HepG2 (cell line): ENCODE measurements around the gene SERINC2. TPM values are rescaled to one million over a fixed set of nuclear protein-coding genes. Genes with fewer than 3 reads are reported as not detected.

Experiments
- ATAC-seq: fragments of 200-7000 bp; cut with Tn5 transposase; 3 replicates; pipeline ENCODE4 v1.9.1; 2020; ENCODE audit warnings: mild to moderate bottlenecking, moderate library complexity
- BruUV-seq: library from RNA; stranded (reverse); fragments of 400-500 nt; replicated peaks from 2 replicates; lab custom pipeline; 2021; lab: Mats Ljungman, UMichigan
- CTCF ChIA-PET: fragments of 300-600 bp; formaldehyde crosslinking; extraction: SDS; loops from one replicate; lab custom pipeline; 2021; ENCODE audit warnings: low total read pairs, inconsistent platforms, low intra/inter-chr PET ratio; lab: Yijun Ruan, JAX
- POLR2A ChIA-PET: fragments of 350-600 bp; sonication (Branson Sonifier 250); formaldehyde crosslinking; loops from one replicate; lab custom pipeline; 2020; ENCODE audit warnings: antibody characterized with exemption, inconsistent platforms; lab: Yijun Ruan, JAX
- DNase-seq: peaks from one replicate; pipeline ENCODE4 v3.0.0-alpha.2; 2015; ENCODE audit warnings: low spot score
- FAIRE-seq: peaks from 3 replicates; lab custom pipeline; 2011; peaks lifted over from hg19 to GRCh38; lab: Jason Lieb, UNC
- H2AFZ ChIP-seq: one replicate; pipeline ENCODE4 v1.6.1; 2011; ENCODE audit warnings: low read length, inconsistent platforms
- H3K27ac ChIP-seq: fragments of 300-600 bp; 3 replicates; pipeline ENCODE4 v1.8.0; 2011; ENCODE audit warnings: mixed run types, mild to moderate bottlenecking, mixed read lengths, low read length, inconsistent platforms; ENCODE audit not compliant: insufficient read depth; ENCODE audit errors: extremely low read length
- H3K27me3 ChIP-seq, 2 experiments: fragments of 200-600 bp in 1 of 2; 2 replicates in 1 of 2; 3 replicates in 1 of 2; pipeline versions ENCODE4 v1.6.0 to v1.8.0; 2011; ENCODE audit warnings: low read length in 2 of 2, mild to moderate bottlenecking in 2 of 2, moderate library complexity in 2 of 2, inconsistent platforms in 1 of 2; ENCODE audit not compliant: insufficient read depth in 2 of 2, control insufficient read depth in 1 of 2
- H3K36me3 ChIP-seq, 2 experiments: fragments of 200-600 bp in 1 of 2; replicated peaks in 1 of 2; 2 replicates in 1 of 2; 3 replicates in 1 of 2; pipeline versions ENCODE4 v1.5.1 to v1.8.0; 2011; ENCODE audit warnings: low read length in 2 of 2, inconsistent platforms in 1 of 2; ENCODE audit not compliant: insufficient read depth in 2 of 2, control insufficient read depth in 1 of 2
- H3K4me1 ChIP-seq: 2 replicates; pipeline ENCODE4 v1.5.1; 2012; ENCODE audit warnings: low read length, inconsistent platforms; ENCODE audit not compliant: insufficient read depth
- H3K4me2 ChIP-seq: 2 replicates; pipeline ENCODE4 v1.6.0; 2011; ENCODE audit warnings: low read depth, low read length, inconsistent platforms
- H3K4me3 ChIP-seq, 3 experiments: fragments of 200-600 bp in 1 of 3; sonication (generic), shearing (Covaris generic) in 1 of 3; replicated peaks in 1 of 3; 2 replicates each; pipeline ENCODE4 v1.5.1; 2011 to 2016; ENCODE audit warnings: low read length in 3 of 3, inconsistent platforms in 2 of 3, low read depth in 2 of 3, mild to moderate bottlenecking in 2 of 3, control low read depth in 1 of 3, mixed read lengths in 1 of 3; ENCODE audit not compliant: insufficient read depth in 1 of 3
- H3K79me2 ChIP-seq: one replicate; pipeline ENCODE4 v1.6.1; 2011; ENCODE audit warnings: low read length, inconsistent platforms; ENCODE audit not compliant: insufficient read depth
- H3K9ac ChIP-seq: 2 replicates; pipeline ENCODE4 v1.6.0; 2011; ENCODE audit warnings: mild to moderate bottlenecking, low read depth, low read length, inconsistent platforms; ENCODE audit not compliant: insufficient read depth
- H3K9me3 ChIP-seq: 2 replicates; pipeline ENCODE4 v1.5.1; 2012; ENCODE audit warnings: mild to moderate bottlenecking, low read length
- H4K20me1 ChIP-seq: 2 replicates; pipeline ENCODE4 v1.6.0; 2011; ENCODE audit warnings: inconsistent platforms, mild to moderate bottlenecking, low read length, moderate library complexity; ENCODE audit not compliant: insufficient read depth
- FOXK1 ChIP-seq: sonication (generic); formaldehyde crosslinking; IDR thresholded peaks from 2 replicates; pipeline ENCODE4 v1.4.0; 2020; ENCODE audit warnings: low read depth, missing genetic modification reagents, borderline replicate concordance
- HNRNPUL1 ChIP-seq: fragments of 200-400 bp; formaldehyde crosslinking; IDR thresholded peaks from 2 replicates; pipeline ENCODE4 v1.6.1; 2017; ENCODE audit warnings: low read depth, mild to moderate bottlenecking, low read length, moderate library complexity
- HOMEZ ChIP-seq: IDR thresholded peaks from 2 replicates; pipeline ENCODE4 v1.6.1; 2016; ENCODE audit warnings: low read depth
- MYNN ChIP-seq: sonication (generic); formaldehyde crosslinking; IDR thresholded peaks from 2 replicates; pipeline ENCODE4 v1.4.0; 2020; ENCODE audit warnings: mild to moderate bottlenecking, low read depth, missing genetic modification reagents
- MZF1 ChIP-seq: sonication (generic); formaldehyde crosslinking; IDR thresholded peaks from 2 replicates; pipeline ENCODE4 v1.8.1; 2023; ENCODE audit warnings: mild to moderate bottlenecking, missing genetic modification reagents, borderline replicate concordance
- NR1H2 ChIP-seq: sonication (generic); formaldehyde crosslinking; IDR thresholded peaks from 2 replicates; pipeline ENCODE4 v1.8.1; 2022; ENCODE audit warnings: low read depth, missing genetic modification reagents, borderline replicate concordance
- POGK ChIP-seq: sonication (generic); formaldehyde crosslinking; conservative IDR thresholded peaks from 2 replicates; pipeline ENCODE4 v1.8.0; 2022; ENCODE audit warnings: mild to moderate bottlenecking, moderate library complexity, missing genetic modification reagents
- POLR2A ChIP-seq, 2 experiments: IDR thresholded peaks; 2 replicates each; pipeline ENCODE4 v1.6.1; 2011; ENCODE audit warnings: low read depth in 2 of 2, low read length in 2 of 2, mild to moderate bottlenecking in 1 of 2, moderate library complexity in 1 of 2; ENCODE audit not compliant: insufficient read depth in 1 of 2
- SMAD3 ChIP-seq: sonication (generic); formaldehyde crosslinking; IDR thresholded peaks from 2 replicates; pipeline ENCODE4 v1.4.0; 2020; ENCODE audit warnings: missing genetic modification reagents
- SP5 ChIP-seq: IDR thresholded peaks from 2 replicates; pipeline ENCODE4 v1.6.1; 2016; ENCODE audit warnings: low read depth, borderline replicate concordance
- TBX3 ChIP-seq: fragments of 450-650 bp; IDR thresholded peaks from 2 replicates; pipeline ENCODE4 v1.6.1; 2017; ENCODE audit warnings: antibody characterized with exemption, mild to moderate bottlenecking, inconsistent platforms, borderline replicate concordance
- ZFP41 ChIP-seq: sonication (generic); formaldehyde crosslinking; IDR thresholded peaks from 2 replicates; pipeline ENCODE4 v1.4.0; 2020; ENCODE audit warnings: mild to moderate bottlenecking, missing genetic modification reagents, borderline replicate concordance
- ZNF18 ChIP-seq: sonication (generic); formaldehyde crosslinking; IDR thresholded peaks from 2 replicates; pipeline ENCODE4 v1.8.0; 2022; ENCODE audit warnings: mild to moderate bottlenecking, missing genetic modification reagents; ENCODE audit not compliant: insufficient replicate concordance
- ZNF552 ChIP-seq: sonication (generic); formaldehyde crosslinking; IDR thresholded peaks from 2 replicates; pipeline ENCODE4 v1.9.0; 2022; ENCODE audit warnings: missing genetic modification reagents, mild to moderate bottlenecking, borderline replicate concordance
- ZNF598 ChIP-seq: sonication (generic); formaldehyde crosslinking; IDR thresholded peaks from 2 replicates; pipeline ENCODE4 v1.5.1; 2020; ENCODE audit warnings: mild to moderate bottlenecking, missing genetic modification reagents, borderline replicate concordance
- ZNF850 ChIP-seq: sonication (generic); formaldehyde crosslinking; conservative IDR thresholded peaks from 2 replicates; pipeline ENCODE4 v1.9.0; 2021; ENCODE audit warnings: mild to moderate bottlenecking, missing genetic modification reagents
- ZSCAN30 ChIP-seq: sonication (generic); formaldehyde crosslinking; IDR thresholded peaks from 2 replicates; pipeline ENCODE4 v1.5.0; 2020; ENCODE audit warnings: mild to moderate bottlenecking, missing genetic modification reagents
- ZSCAN9 ChIP-seq: IDR thresholded peaks from 2 replicates; pipeline ENCODE4 v1.6.1; 2016; ENCODE audit warnings: borderline replicate concordance
- WGBS: methylation state at CpG from one replicate; pipeline ENCODE4 v1.1.6; 2017; ENCODE audit warnings: low lambda C conversion rate; 5-methylcytosine and 5-hydroxymethylcytosine counted together
- in situ Hi-C: cut with HindIII; loops from 2 replicates; pipeline ENCODE4 v1.10.0; 2017; ENCODE audit warnings: low pct_unique_long_range_greater_than_20kb; ENCODE audit not compliant: extremely low pct_ligation_motif_present
- intact Hi-C: fragments of 100-400 bp; cut with micrococcal nuclease; formaldehyde crosslinking; loops from one replicate; pipeline ENCODE4 v1.10.0; 2022; ENCODE audit not compliant: unreplicated experiment
- polyA plus RNA-seq, 8 experiments: library from polyadenylated mRNA; depleted of rRNA in 3 of 8; stranded (reverse) in 7 of 8; unstranded in 1 of 8; fragments of >200 nt; fragmentation: Illumina TruSeq in 4 of 8; extraction: Trizol in 4 of 8; gene quantifications; 2 replicates each; pipeline versions ENCODE4 v1.2.1 to v1.2.3, GENCODE V29; 2011 to 2016; ENCODE audit warnings: low read depth in 4 of 8, missing spikeins in 1 of 8, mixed read lengths in 1 of 8; ENCODE audit not compliant: insufficient read depth in 1 of 8
- total RNA-seq, 5 experiments: library from RNA; depleted of rRNA; stranded (reverse); fragments of >200 nt; fragmentation: Illumina TruSeq; extraction: Trizol; gene quantifications; 2 replicates each; pipeline ENCODE4 v1.2.3, GENCODE V29; 2016; ENCODE audit warnings: low read depth in 1 of 5

Gene SERINC2
- total and polyA plus RNA-seq, 2 of the 13 experiments (the other 11 are each of a cell fraction or from before 2014, with no cell fraction given): 4.8 to 126 TPM

GRCh38 chr1:31478167-31478566 lies 65.2 kb downstream of the SERINC2 start (continued):
- TF ChIP-seq ZNF18 (CRISPR knock-in tag) (no peak), HOMEZ (CRISPR knock-in tag) (no peak), FOXK1 (CRISPR knock-in tag) (no peak)

- intact Hi-C loops: no loop called here
- Histone ChIP-seq H4K20me1 (no peaks in the 10 kb centered on the region), H3K9ac (no peak overlapping the region), H3K9me3 (0 out of 2 replicates have a peak, but pooled peaks cover 5% of the 10 kb centered on the region), H3K27me3 (no peaks in the 10 kb centered on the region), H3K27ac (no peak overlapping the region), H3K4me1 (peaks cover 40% of the 10 kb centered on the region), H3K79me2 (no peaks in the 10 kb centered on the region), H3K36me3 (no peaks in the 10 kb centered on the region), H3K4me2 (no peak overlapping the region), H3K4me3 (no peak overlapping the region), H2AFZ (no peak overlapping the region)
- 48% methylated on average over 2 of the region's 2 CpGs for WGBS
- in situ Hi-C loops: no loop called here
- no TSS peak for BruUV-seq
- ChIA-PET CTCF (no interaction called here), POLR2A (no interaction called here)
- FAIRE-seq: no peak
- no peak for TF ChIP-seq POGK (CRISPR knock-in tag)
- no peak for TF ChIP-seq ZSCAN30 (CRISPR knock-in tag)
- TF ChIP-seq ZNF552 (CRISPR knock-in tag): no peak
- TF ChIP-seq NR1H2 (CRISPR knock-in tag): no peak
- TF ChIP-seq TBX3: no peak
- no peak for TF ChIP-seq MZF1 (CRISPR knock-in tag)
- no peak for TF ChIP-seq POLR2A (IDR thresholded peaks at IDR 0.05; ENCODE audit: insufficient read depth in 1 of 2, low read depth in 2 of 2, low read length in 2 of 2)
- TF ChIP-seq SMAD3: no peak
- no peak for TF ChIP-seq ZNF598 (CRISPR knock-in tag)
- TF ChIP-seq SP5 (CRISPR knock-in tag): no peak
- no peak for TF ChIP-seq ZFP41 (CRISPR knock-in tag)
- no peak for TF ChIP-seq ZSCAN9 (CRISPR knock-in tag)
- no peak for TF ChIP-seq ZNF850
- no peak for TF ChIP-seq HNRNPUL1
- no peak for TF ChIP-seq MYNN (CRISPR knock-in tag)
- no peak for DNase-seq
- no peak for ATAC-seq
These were observed 66.8 kb downstream of the SERINC2 start for GRCh38 chr1:31479811-31480210.
